HG02938 (cell line): ENCODE data around the gene ENTPD1.
"Not testable (repeated sequence)": the region's sequence is repeated elsewhere in the genome, so short reads cannot be mapped to it uniquely, and the experiment has no call there.

Experiments used
- ATAC-seq: cut with Tn5 transposase; IDR thresholded peaks from one replicate; pipeline ENCODE4 v1.9.1; 2021; ENCODE audit warnings: mild to moderate bottlenecking, moderate library complexity; ENCODE audit not compliant: unreplicated experiment

Gene ENTPD1

GRCh38 chr10:95860166-95860940 is 104.4 kb downstream of the ENTPD1 start:
- ATAC-seq = no peak

DNA sequence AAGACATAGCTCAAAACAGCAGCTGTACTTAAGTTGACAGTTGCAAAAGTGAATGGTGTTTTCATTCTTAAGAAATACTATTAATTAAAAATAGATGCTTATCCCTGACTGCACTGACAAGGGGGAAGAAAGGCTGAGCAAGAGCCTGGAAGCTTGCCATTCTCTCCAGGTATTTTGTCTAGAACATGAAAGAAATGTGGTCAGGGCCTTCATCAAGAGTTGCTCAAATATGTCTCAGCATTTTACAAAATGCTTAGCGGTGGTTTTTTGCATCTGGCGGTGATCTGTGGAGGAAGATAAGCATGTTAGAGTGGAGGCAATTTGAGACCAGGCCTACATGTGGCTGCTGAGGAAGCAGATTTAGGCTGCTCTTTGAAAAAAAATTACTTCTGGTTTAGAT is 105.4 kb downstream of the ENTPD1 start:
- ATAC-seq = no peak

DNA sequence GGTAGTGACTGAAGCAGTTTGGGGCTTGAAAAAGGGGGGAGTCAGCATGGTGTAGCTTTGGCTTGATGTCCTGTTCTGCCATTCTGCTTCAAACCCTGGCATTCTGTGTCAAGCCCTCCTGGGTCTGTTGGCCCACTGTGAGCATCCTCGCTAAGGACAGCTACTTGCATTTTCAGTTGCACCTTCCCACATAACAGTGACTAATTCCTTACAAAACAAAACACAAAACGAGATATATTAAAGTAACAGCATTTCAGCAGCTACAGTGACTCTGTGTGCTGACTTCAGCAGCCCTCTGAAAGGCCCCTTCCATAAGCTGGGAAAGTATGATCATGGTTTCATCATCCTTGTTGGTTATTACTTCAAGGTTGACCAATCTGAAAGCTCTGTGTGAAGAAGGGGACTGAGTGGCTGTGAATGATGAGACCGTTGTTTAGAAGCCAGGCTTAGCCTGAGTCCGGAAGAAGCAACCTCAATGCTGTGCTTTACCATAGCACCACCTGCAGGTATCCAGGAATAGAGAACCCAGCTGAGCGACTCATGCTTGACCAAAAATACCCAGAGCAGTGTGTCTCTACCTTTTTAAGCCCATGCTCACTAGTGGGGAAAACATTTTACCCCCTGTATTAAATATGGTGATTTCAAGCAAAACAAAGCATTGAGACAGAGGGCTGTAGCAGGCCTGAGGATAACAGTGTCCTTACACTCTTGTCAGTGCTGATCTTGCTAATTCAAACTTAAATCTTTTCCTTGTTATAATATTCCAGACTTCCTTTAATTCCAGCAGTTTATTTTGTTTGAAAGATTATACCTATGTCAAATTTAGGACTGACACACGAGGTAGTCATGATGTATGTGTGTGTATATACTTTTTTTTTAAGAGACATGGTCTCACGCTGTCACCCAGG is 109.2 kb downstream of the ENTPD1 start:
- ATAC-seq = peak; percentile 93

GRCh38 chr10:95865814-95866466 is 110.0 kb downstream of the ENTPD1 start:
- no peak for ATAC-seq

- ATAC-seq = no peak
These were observed 110.5 kb downstream of the ENTPD1 start for GRCh38 chr10:95866467-95866842.

DNA sequence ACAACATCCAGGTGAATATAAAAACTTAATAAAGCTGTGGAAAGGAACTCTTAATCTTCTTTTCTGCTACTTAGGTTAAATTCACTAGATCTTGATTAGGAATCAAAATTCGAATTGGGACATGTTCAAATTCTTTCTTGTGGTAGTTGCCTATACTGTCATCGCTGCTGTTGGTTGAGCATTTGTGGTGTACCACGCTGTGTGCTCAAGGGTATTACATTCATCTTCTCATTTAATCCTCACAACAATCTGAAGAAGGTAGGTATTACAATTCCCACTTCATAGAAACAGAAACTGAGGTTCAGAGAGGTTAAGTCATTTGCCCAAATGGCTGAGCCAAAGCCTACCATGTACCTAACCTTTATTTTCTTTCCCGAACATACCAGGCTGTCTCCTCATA is 111.9 kb downstream of the ENTPD1 start:
- ATAC-seq = no peak

DNA sequence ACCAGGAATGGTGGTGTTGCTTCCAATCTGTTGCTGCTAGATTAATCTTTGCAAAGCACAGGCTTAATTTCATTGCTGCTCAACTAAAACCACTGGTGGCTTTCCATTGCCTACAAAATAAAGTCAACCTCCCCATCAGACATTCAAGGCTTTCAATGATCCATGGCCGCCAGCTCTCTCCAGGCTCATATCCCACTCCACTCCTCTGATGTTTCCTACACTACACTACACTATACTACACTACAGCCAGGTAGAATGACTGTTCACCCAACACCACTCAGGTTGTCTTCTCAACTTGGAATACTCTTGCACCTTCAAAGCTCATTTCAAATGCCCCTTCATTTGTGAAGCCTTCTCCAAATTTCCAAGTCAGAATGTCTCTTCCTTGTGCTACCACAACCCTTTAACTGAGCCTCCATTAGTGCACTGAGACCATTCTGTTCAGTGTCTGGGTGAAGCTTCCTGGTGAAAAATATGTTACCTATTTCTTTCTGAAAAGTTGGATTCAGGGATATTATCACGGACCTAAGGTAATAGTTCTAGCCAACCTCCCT is 116.3 kb downstream of the ENTPD1 start:
- no peak for ATAC-seq

GRCh38 chr10:95873139-95873538 is 117.2 kb downstream of the ENTPD1 start:
- ATAC-seq = no peak

GRCh38 chr10:95873651-95874050 is 117.7 kb downstream of the ENTPD1 start:
- no peak for ATAC-seq

DNA sequence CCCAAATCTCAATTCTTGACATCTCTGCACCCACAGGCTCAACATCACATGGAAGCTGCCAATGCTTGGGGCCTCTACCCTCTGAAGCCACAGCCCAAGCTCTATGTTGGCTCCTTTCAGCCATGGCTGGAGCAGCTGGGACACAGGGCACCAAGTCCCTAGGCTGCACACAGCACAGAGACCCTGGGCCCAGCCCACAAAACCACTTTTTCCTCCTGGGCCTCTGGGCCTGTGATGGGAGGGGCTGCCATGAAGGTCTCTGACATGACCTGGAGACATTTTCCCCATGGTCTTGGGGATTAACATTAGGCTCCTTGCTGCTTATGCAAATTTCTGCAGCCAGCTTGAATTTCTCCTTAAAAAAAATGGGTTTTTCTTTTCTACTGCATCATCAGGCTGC is 118.8 kb downstream of the ENTPD1 start:
- not testable (repeated sequence) for ATAC-seq

- ATAC-seq = no peak
These were observed 120.8 kb downstream of the ENTPD1 start for GRCh38 chr10:95876756-95877155.

DNA sequence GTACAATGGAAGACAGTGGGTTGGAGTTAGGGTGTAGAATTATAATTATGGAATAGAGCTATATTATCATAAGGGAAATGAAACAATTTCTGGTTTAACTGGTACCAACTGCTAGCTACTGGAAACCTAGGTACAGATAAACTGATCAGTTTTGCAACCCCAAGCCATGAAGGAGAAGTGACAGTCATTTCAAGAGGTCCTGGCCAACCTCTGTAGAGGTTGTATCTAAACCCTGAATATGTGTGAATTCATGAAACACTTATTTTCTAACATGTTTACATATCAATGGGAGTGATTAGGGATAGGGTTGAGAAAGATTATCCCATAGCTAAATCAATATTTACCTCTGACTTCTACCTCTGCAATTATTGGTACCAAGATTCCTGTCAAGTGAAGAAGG is 121.9 kb downstream of the ENTPD1 start:
- ATAC-seq = no peak

DNA sequence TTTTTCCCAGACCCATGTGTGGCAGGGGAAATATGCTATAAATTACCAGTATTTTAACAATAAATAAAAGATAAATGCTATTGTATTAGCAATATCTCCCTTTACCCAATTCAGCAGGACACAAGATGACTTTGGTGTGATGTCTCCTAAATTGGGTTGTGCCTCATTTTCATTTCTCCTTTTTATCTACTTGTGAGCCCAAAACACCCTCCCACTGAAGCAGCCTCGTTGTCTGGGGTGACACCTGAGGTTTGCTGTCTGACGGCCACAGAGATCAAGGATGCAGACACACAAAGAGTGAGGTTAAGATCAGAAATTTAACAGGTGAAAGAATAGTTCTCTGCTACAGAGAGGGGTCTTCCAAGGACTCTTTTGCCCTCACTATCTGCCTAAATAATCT is 124.7 kb downstream of the ENTPD1 start:
- ATAC-seq = peak; percentile 47

- no peak for ATAC-seq
These were observed 125.4 kb downstream of the ENTPD1 start for GRCh38 chr10:95881316-95881715.

GRCh38 chr10:95889830-95890229 is 133.9 kb downstream of the ENTPD1 start:
- ATAC-seq = no peak

DNA sequence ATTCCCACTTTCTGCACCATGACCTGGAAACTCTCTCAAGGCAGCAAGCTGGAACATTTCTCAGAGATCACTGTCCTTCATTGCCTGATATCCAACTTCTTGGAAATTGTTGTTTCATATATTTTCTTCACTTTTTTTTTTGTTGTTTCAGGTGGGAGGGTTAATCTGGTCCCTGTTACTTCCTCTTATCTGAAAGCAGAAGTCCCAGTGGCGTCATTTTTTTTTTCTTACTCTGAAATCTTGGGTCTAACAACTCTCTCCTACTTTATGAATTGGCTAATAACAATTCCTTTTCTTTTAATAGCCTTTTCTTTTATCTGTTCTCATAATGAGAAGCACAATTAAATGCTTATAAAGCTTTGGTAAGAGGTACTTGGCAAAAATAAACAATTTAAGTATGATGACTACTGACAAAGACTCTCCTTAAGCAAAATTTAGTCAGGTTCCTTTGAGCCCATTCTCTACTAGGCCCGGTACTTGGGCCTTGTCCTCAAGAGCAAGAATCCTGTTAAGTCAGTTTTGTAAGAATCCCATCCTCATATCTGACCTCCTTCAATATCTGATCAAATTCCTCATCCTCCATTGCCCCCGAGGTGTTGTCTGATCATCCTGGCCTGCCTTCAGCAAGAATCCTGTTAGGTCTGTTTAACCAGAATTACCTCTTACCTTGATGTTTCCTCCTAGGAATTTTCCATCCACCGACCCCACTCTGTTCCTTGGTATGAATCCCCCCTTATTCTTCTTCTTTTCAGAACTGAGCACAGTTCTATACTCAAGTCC is 140.3 kb downstream of the ENTPD1 start:
- no peak for ATAC-seq

- ATAC-seq = not testable (repeated sequence)
These were observed 150.1 kb downstream of the ENTPD1 start for GRCh38 chr10:95905897-95906580.

- peak; percentile 50 for ATAC-seq
These were observed 150.9 kb downstream of the ENTPD1 start for GRCh38 chr10:95906677-95907455.
